ENCODE data around the gene ZBP1. TPM values are rescaled to one million over a fixed set of nuclear protein-coding genes. Genes with fewer than 3 reads are reported as not detected.

ZBP1 gene
- total RNA-seq, 2 donors from 2014 or later, result 0.14 to 8.9 TPM

DNA sequence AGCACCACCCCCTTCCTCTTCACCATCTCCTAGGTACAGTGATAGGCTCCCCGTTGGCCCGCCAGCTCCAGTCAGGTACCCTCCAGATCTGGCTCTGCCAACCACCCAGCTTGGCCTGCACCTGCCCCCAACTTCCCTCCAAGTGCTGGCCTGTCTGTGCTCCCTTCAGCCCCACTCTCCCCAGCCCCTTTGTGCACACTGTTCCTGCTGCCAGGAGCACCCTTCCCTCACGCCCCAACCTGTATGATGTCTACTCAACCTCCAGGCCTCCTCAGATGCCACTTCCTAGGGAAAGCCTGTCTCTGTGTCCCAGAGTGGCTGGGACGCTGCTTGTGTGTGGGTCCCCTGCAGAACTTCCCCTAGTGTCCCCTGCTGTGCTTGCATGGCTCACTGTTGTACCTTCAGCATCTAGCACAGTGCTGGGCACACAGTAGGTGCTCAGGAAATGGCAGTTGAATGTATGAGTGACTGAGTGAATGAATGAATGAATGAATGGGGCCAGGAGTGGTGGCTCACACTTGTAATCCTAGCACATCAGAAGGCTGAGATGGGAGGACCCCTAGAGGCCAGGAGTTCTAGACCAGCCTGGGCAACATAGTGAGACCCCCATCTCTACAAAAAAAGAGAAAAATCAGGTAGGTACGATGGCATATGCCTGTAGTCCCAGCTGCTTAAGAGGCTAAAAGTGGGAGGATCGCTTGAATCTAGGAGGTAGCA, 3.0 kb downstream of the ZBP1 start:
- WGBS, result 86% methylated on average over 6 of the region's 6 CpGs
- no peak overlapping the region for H3K27ac ChIP-seq
- H3K36me3 ChIP-seq, result no peaks in the 10 kb centered on the region
- no peak overlapping the region for H3K4me3 ChIP-seq
- no peak for TF ChIP-seq POLR2A (IDR thresholded peaks at IDR 0.05)
- TF ChIP-seq, protein P1, sequence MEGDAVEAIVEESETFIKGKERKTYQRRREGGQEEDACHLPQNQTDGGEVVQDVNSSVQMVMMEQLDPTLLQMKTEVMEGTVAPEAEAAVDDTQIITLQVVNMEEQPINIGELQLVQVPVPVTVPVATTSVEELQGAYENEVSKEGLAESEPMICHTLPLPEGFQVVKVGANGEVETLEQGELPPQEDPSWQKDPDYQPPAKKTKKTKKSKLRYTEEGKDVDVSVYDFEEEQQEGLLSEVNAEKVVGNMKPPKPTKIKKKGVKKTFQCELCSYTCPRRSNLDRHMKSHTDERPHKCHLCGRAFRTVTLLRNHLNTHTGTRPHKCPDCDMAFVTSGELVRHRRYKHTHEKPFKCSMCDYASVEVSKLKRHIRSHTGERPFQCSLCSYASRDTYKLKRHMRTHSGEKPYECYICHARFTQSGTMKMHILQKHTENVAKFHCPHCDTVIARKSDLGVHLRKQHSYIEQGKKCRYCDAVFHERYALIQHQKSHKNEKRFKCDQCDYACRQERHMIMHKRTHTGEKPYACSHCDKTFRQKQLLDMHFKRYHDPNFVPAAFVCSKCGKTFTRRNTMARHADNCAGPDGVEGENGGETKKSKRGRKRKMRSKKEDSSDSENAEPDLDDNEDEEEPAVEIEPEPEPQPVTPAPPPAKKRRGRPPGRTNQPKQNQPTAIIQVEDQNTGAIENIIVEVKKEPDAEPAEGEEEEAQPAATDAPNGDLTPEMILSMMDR (IDR thresholded peaks at IDR 0.05), result no peak
- no peak for TF ChIP-seq POLR2AphosphoS5 (IDR thresholded peaks at IDR 0.05)
- no peaks in the 10 kb centered on the region for H3K4me1 ChIP-seq (replicated peaks)
- no peak for DNase-seq (ENCODE audit: low spot score)
- intact Hi-C loops (cut with DNase I), result no loop called here
- H3K9me3 ChIP-seq, result no peaks in the 10 kb centered on the region
- H3K27me3 ChIP-seq (replicated peaks; ENCODE audit: insufficient read depth), result no peaks in the 10 kb centered on the region

DNA sequence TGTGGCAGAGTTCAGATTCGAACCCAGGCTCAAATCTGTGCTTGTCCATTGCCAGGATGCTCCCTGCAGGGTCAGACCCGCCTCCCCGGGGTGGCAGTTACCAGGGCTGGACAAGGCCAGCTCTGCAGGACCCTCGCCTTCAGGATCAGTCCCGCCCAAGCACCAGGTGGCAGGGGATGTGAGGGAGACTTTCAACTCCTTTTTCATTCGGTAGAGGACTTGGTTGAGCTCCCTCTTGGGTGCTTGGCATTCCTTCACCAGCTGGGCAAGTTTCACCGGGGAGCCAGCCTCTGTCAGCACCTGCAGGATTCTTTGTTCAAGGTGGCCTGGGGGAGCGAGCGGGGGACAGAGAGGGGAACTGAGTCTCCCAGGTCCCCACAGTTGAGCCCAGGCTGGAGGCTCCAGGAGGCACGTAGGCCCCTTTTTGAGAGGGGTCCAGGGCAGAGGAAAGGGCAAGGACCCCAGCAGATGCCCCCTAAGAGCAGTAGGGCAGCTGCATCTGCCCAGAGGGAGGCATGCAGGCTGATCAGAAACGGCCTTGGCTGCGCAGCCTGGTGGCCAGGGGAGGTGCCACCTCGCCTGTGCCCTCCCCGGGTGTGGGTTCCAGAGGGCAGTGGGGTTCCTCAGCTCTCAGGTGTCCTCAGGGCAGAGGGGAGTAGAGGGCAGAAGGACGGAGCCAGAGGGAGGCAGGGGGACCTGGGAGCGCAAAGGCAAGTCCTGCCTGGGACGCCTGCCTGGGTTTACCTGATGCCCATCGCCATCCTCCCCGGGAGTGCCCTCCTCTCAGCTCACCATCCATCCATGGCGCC, 3.9 kb downstream of the ZBP1 start:
- no peaks in the 10 kb centered on the region for H3K36me3 ChIP-seq
- 87% methylated on average over 19 of the region's 20 CpGs for WGBS
- H3K4me3 ChIP-seq, result no peak overlapping the region
- H3K4me1 ChIP-seq (replicated peaks), result no peaks in the 10 kb centered on the region
- no peak for TF ChIP-seq POLR2A (IDR thresholded peaks at IDR 0.05)
- TF ChIP-seq POLR2AphosphoS5 (IDR thresholded peaks at IDR 0.05), result no peak
- TF ChIP-seq, protein P1 (IDR thresholded peaks at IDR 0.05), result no peak
- H3K9me3 ChIP-seq, result no peaks in the 10 kb centered on the region
- H3K27me3 ChIP-seq (replicated peaks; ENCODE audit: insufficient read depth), result no peaks in the 10 kb centered on the region
- intact Hi-C loops (cut with DNase I), result no loop called here
- H3K27ac ChIP-seq, result no peak overlapping the region
- DNase-seq (ENCODE audit: low spot score), result no peak

DNA sequence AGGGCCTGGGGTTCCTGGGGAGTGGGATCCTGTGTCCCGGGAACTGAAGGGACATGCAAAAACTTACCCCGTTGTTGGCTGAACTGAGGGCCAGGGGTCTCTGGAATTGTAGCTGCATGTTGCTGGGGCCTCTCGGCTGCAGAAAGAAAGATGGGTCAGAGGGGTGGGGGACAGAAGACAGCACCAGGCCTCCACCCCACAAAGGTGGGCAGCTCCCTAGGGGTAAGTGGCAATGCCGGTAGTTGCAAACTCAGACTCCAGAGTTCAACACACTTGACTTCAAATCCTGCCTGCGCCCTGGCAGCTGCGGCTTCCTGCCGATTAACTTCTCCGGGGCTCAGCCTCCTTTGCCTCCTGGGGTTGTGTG, 4.8 kb downstream of the ZBP1 start:
- WGBS, result 87% methylated on average over 8 of the region's 8 CpGs
- Histone ChIP-seq H3K36me3 (no peaks in the 10 kb centered on the region), H3K27ac (no peak overlapping the region), H3K4me3 (no peak overlapping the region), H3K4me1 (replicated peaks) (no peaks in the 10 kb centered on the region), H3K9me3 (no peaks in the 10 kb centered on the region), H3K27me3 (replicated peaks; ENCODE audit: insufficient read depth) (no peaks in the 10 kb centered on the region)
- intact Hi-C loops (cut with DNase I), result no loop called here
- DNase-seq (ENCODE audit: low spot score), result no peak
- no peak for TF ChIP-seq POLR2A (IDR thresholded peaks at IDR 0.05)
- TF ChIP-seq, protein P1 (IDR thresholded peaks at IDR 0.05), result no peak
- no peak for TF ChIP-seq POLR2AphosphoS5 (IDR thresholded peaks at IDR 0.05)

DNA sequence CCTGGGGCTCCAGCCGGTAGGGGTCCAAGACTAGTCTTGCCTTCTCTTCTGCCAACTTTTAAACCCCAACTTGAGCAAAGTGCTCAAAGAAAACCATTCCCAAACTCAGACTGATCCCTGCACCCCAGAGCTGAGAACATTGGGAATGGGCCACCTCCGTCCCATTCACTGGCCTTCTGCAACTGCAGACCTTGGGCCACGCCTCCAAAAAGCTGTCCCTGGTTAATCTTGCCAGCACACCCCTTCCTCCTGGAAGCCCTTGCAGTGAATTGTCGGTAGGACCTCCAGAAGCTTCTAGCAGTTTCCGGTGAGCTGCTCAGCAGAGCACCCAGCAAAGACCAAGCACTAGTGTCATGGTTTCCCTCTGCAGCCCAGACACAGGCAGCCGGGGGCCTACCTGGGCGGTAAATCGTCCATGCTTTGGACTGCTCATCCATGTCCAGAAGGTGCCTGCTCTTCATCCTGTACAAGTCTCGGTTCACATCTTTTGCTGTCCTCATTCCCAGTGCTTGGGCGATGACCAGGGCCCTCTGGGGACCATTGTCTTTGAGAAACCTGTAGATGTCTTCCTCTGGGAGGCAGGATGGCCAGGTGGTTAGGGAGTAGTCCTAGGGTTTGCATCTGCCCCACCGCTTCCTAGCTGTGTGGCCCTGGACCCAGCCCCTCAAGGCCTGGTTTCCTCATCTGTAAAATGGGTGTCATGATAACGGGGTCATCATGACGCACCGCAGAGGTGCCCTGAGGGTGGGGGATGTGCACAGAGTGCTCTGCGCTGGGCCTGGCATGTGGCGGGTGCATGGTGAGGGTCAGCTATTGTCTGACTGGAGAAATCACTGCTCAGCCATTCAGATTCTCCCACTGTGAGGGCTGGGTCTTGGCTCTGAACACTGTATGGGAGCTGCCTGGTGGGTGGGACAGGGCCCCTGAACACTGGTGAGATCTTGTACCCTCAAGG, 5.5 kb downstream of the ZBP1 start:
- Histone ChIP-seq H3K27ac (no peak overlapping the region), H3K4me1 (replicated peaks) (no peaks in the 10 kb centered on the region), H3K4me3 (no peak overlapping the region), H3K36me3 (no peaks in the 10 kb centered on the region), H3K9me3 (no peaks in the 10 kb centered on the region), H3K27me3 (replicated peaks; ENCODE audit: insufficient read depth) (no peaks in the 10 kb centered on the region)
- WGBS, result 90% methylated on average over 15 of the region's 16 CpGs
- intact Hi-C loops (cut with DNase I), result no loop called here
- TF ChIP-seq, protein P1 (IDR thresholded peaks at IDR 0.05), result no peak
- TF ChIP-seq POLR2AphosphoS5 (IDR thresholded peaks at IDR 0.05) (no peak), POLR2A (IDR thresholded peaks at IDR 0.05) (no peak)
- no peak for DNase-seq (ENCODE audit: low spot score)
